Inflammatory macrophage (primary cell): Measurements from ENCODE around the gene CASP10.
"Not testable (repeated sequence)": the region's sequence is repeated elsewhere in the genome, so short reads cannot be mapped to it uniquely, and the experiment has no call there.

Experiments used
- DNase-seq, 2 donors: peaks; one replicate each; pipeline ENCODE4 v3.0.0-alpha.2; 2020 to 2022

Gene CASP10

GRCh38 chr2:201156036-201156435 is 26.9 kb upstream of the CASP10 start:
- DNase-seq = peak; percentile 47 to 51

GRCh38 chr2:201156640-201157039 is 26.3 kb upstream of the CASP10 start:
- no peak for DNase-seq

GRCh38 chr2:201157694-201158093 is 25.2 kb upstream of the CASP10 start:
- DNase-seq = peak; percentile 87 to 89

- DNase-seq = peak; percentile 96 to 97
These were observed 24.6 kb upstream of the CASP10 start for GRCh38 chr2:201158111-201158929.

GRCh38 chr2:201164166-201164565 is 18.8 kb upstream of the CASP10 start:
- DNase-seq = peak in 1 of 2 donors; percentile 32

GRCh38 chr2:201167546-201167945 is 15.4 kb upstream of the CASP10 start:
- no peak for DNase-seq

- DNase-seq = not testable (repeated sequence)
These were observed 14.4 kb upstream of the CASP10 start for GRCh38 chr2:201168496-201168895.

- DNase-seq = no peak
These were observed 11.6 kb upstream of the CASP10 start for GRCh38 chr2:201171259-201171814.

- no peak for DNase-seq
These were observed 10.7 kb upstream of the CASP10 start for GRCh38 chr2:201172279-201172678.

GRCh38 chr2:201174687-201175086 is 8.3 kb upstream of the CASP10 start:
- DNase-seq = no peak

GRCh38 chr2:201176081-201176481 is 6.9 kb upstream of the CASP10 start:
- no peak for DNase-seq

- DNase-seq = peak; percentile 63 to 78
These were observed 2.9 kb upstream of the CASP10 start for GRCh38 chr2:201180010-201180409.

GRCh38 chr2:201183365-201183727 is 405 bp downstream of the CASP10 start:
- DNase-seq = no peak

- DNase-seq = peak; percentile 44 to 49
These were observed 894 bp downstream of the CASP10 start for GRCh38 chr2:201183835-201184234.

- DNase-seq = not testable (repeated sequence)
These were observed 1.3 kb downstream of the CASP10 start for GRCh38 chr2:201184248-201184647.

GRCh38 chr2:201185863-201186262 is 2.9 kb downstream of the CASP10 start:
- DNase-seq = no peak

GRCh38 chr2:201186982-201187381 is 4.0 kb downstream of the CASP10 start:
- DNase-seq = no peak

GRCh38 chr2:201188449-201188848 is 5.5 kb downstream of the CASP10 start:
- DNase-seq = no peak

- DNase-seq = no peak
These were observed 8.4 kb downstream of the CASP10 start for GRCh38 chr2:201191132-201191875.

GRCh38 chr2:201194097-201194496 is 11.2 kb downstream of the CASP10 start:
- DNase-seq = peak; percentile 13 to 69

- DNase-seq = no peak
These were observed 12.4 kb downstream of the CASP10 start for GRCh38 chr2:201195331-201195730.

GRCh38 chr2:201196003-201196402 is 13.1 kb downstream of the CASP10 start:
- DNase-seq = no peak

GRCh38 chr2:201196803-201197202 is 13.9 kb downstream of the CASP10 start:
- no peak for DNase-seq

- no peak for DNase-seq
These were observed 14.8 kb downstream of the CASP10 start for GRCh38 chr2:201197781-201198180.
